GM12878 (cell line): ENCODE data around the gene RNLS. TPM values are rescaled to one million over a fixed set of nuclear protein-coding genes. Genes with fewer than 3 reads are reported as not detected.

ENCODE experiments used
- ATAC-seq: fragments of 200-7000 bp; cut with Tn5 transposase; 3 replicates; pipeline ENCODE4 v1.9.1; 2020; ENCODE audit warnings: mild to moderate bottlenecking, moderate library complexity
- BruUV-seq: library from RNA; stranded (reverse); fragments of 400-500 nt; replicated peaks from 2 replicates; lab custom pipeline; 2021; lab: Mats Ljungman, UMichigan
- CTCF ChIA-PET: fragments of 300-600 bp; sonication (Branson Sonifier 250); formaldehyde crosslinking; extraction: SDS; loops from one replicate; lab custom pipeline; 2021; ENCODE audit warnings: inconsistent platforms; lab: Yijun Ruan, JAX
- POLR2A ChIA-PET: fragments of 350-600 bp; formaldehyde crosslinking; extraction: SDS; loops from one replicate; lab custom pipeline; 2021; ENCODE audit warnings: inconsistent platforms; lab: Charles Lee
- RAD21 ChIA-PET: fragments of 300-600 bp; sonication (Branson Sonifier 250); formaldehyde crosslinking; loops from one replicate; lab custom pipeline; 2023; ENCODE audit warnings: antibody characterized with exemption; ENCODE audit not compliant: unreplicated experiment; lab: Charles Lee
- SMC1A ChIA-PET: fragments of 300-600 bp; sonication (Branson Sonifier 250); formaldehyde crosslinking; loops from one replicate; lab custom pipeline; 2023; ENCODE audit not compliant: unreplicated experiment, uncharacterized antibody; lab: Charles Lee
- DNase-seq: peaks from one replicate; pipeline ENCODE4 v3.0.0-alpha.2; 2011; ENCODE audit warnings: low read depth, low spot score
- FAIRE-seq: peaks from 3 replicates; lab custom pipeline; 2011; peaks lifted over from hg19 to GRCh38; lab: Jason Lieb, UNC
- H2AFZ ChIP-seq: 2 replicates; pipeline ENCODE4 v1.6.0; 2011; ENCODE audit warnings: low read depth, low read length, control low read depth; ENCODE audit not compliant: control insufficient read depth
- H3K27ac ChIP-seq: 2 replicates; pipeline ENCODE4 v1.5.1; 2011; ENCODE audit warnings: control low read depth; ENCODE audit not compliant: control insufficient read depth, insufficient read depth
- H3K27me3 ChIP-seq, 2 experiments: replicated peaks in 1 of 2; 2 replicates each; pipeline versions ENCODE4 v1.6.0 to v1.6.1; 2011; ENCODE audit warnings: low read length in 1 of 2; ENCODE audit not compliant: control insufficient read depth in 2 of 2, insufficient read depth in 2 of 2
- H3K36me3 ChIP-seq, 2 experiments: 2 replicates each; pipeline ENCODE4 v1.5.1; 2011; ENCODE audit warnings: low read length in 1 of 2; ENCODE audit not compliant: control insufficient read depth in 2 of 2, insufficient read depth in 2 of 2
- H3K4me1 ChIP-seq: 2 replicates; pipeline ENCODE4 v1.6.1; 2011; ENCODE audit warnings: mild to moderate bottlenecking, low read length, moderate library complexity, mixed read lengths; ENCODE audit not compliant: control insufficient read depth, insufficient read depth
- H3K4me2 ChIP-seq: 2 replicates; pipeline ENCODE4 v1.6.0; 2011; ENCODE audit warnings: control low read depth; ENCODE audit not compliant: control insufficient read depth, insufficient read depth
- H3K4me3 ChIP-seq: fragments of 200-600 bp; sonication (generic); 2 replicates; pipeline ENCODE4 v1.5.1; 2016
- H3K79me2 ChIP-seq: 2 replicates; pipeline ENCODE4 v1.6.0; 2011; ENCODE audit warnings: low read length; ENCODE audit not compliant: control insufficient read depth, insufficient read depth
- H3K9ac ChIP-seq: 2 replicates; pipeline ENCODE4 v1.8.0; 2011; ENCODE audit warnings: low read length, control low read depth, mixed read lengths; ENCODE audit not compliant: control insufficient read depth, insufficient read depth
- H3K9me3 ChIP-seq: replicated peaks from 3 replicates; pipeline ENCODE4 v1.5.1; 2011; ENCODE audit warnings: mild to moderate bottlenecking, low read length; ENCODE audit not compliant: control insufficient read depth, insufficient read depth
- H4K20me1 ChIP-seq: 2 replicates; pipeline ENCODE4 v1.6.0; 2011; ENCODE audit not compliant: control insufficient read depth, insufficient read depth
- CBX3 ChIP-seq: fragments of 200-600 bp; sonication (generic); IDR thresholded peaks from 2 replicates; pipeline ENCODE4 v1.6.1; 2016; ENCODE audit warnings: low read depth, borderline replicate concordance
- CTCF ChIP-seq, 3 experiments: IDR thresholded peaks in 2 of 3; conservative IDR thresholded peaks in 1 of 3; 2 replicates each; pipeline ENCODE4 v1.5.1; 2011; ENCODE audit warnings: low read depth in 3 of 3, low read length in 3 of 3, mild to moderate bottlenecking in 3 of 3, control low read depth in 2 of 3, moderate library complexity in 2 of 3, inconsistent platforms in 1 of 3, mixed read lengths in 1 of 3; ENCODE audit not compliant: control insufficient read depth in 2 of 3, insufficient read depth in 1 of 3; ENCODE audit errors: extremely low read depth in 1 of 3
- ESRRA ChIP-seq: IDR thresholded peaks from 2 replicates; pipeline ENCODE4 v1.6.1; 2012; ENCODE audit warnings: mild to moderate bottlenecking, low read length, improper control_type of control experiment
- FOXK2 ChIP-seq: fragments of 450-650 bp; IDR thresholded peaks from 2 replicates; pipeline ENCODE4 v1.6.1; 2017; ENCODE audit warnings: mild to moderate bottlenecking, moderate library complexity
- FOXM1 ChIP-seq: IDR thresholded peaks from 2 replicates; pipeline ENCODE4 v1.6.1; 2012; ENCODE audit warnings: low read depth, mild to moderate bottlenecking, inconsistent platforms, low read length, moderate library complexity
- MEF2A ChIP-seq: IDR thresholded peaks from 2 replicates; pipeline ENCODE4 v1.6.1; 2011; ENCODE audit warnings: low read depth, mild to moderate bottlenecking, low read length, moderate library complexity; ENCODE audit not compliant: insufficient read depth
- NFYB ChIP-seq: IDR thresholded peaks from 2 replicates; pipeline ENCODE4 v1.6.1; 2011; ENCODE audit warnings: low read depth, mild to moderate bottlenecking, low read length, improper control_type of control experiment, moderate library complexity; ENCODE audit not compliant: insufficient read depth
- PAX8 ChIP-seq: fragments of 450-650 bp; IDR thresholded peaks from 2 replicates; pipeline ENCODE4 v1.6.1; 2017; ENCODE audit warnings: mild to moderate bottlenecking, moderate library complexity
- POU2F2 ChIP-seq: IDR thresholded peaks from 3 replicates; pipeline ENCODE4 v1.6.1; 2011; ENCODE audit warnings: low read depth, mild to moderate bottlenecking, low read length, borderline replicate concordance
- RAD21 ChIP-seq: IDR thresholded peaks from 2 replicates; pipeline ENCODE4 v1.6.1; 2011; ENCODE audit warnings: mild to moderate bottlenecking, low read depth, low read length, moderate library complexity; ENCODE audit not compliant: insufficient read depth
- RELB ChIP-seq: fragments of 450-650 bp; IDR thresholded peaks from 2 replicates; pipeline ENCODE4 v1.6.1; 2017; ENCODE audit warnings: low read depth, mild to moderate bottlenecking, moderate library complexity
- SMC3 ChIP-seq: IDR thresholded peaks from 2 replicates; pipeline ENCODE4 v1.6.1; 2011; ENCODE audit warnings: low read length, improper control_type of control experiment, borderline replicate concordance
- YBX1 ChIP-seq: fragments of 450-650 bp; IDR thresholded peaks from 2 replicates; pipeline ENCODE4 v1.6.1; 2016; ENCODE audit warnings: antibody characterized with exemption
- ZNF217 ChIP-seq: fragments of 450-650 bp; IDR thresholded peaks from 2 replicates; pipeline ENCODE4 v1.6.1; 2017; ENCODE audit warnings: antibody characterized with exemption, mild to moderate bottlenecking
- ZNF24 ChIP-seq: fragments of 450-650 bp; IDR thresholded peaks from 2 replicates; pipeline ENCODE4 v1.6.1; 2017; ENCODE audit warnings: antibody characterized with exemption, mild to moderate bottlenecking
- WGBS: methylation state at CpG from one replicate; pipeline ENCODE4 v1.1.6; 2016; ENCODE audit warnings: low lambda C conversion rate; ENCODE audit not compliant: insufficient replicate concordance, insufficient coverage; ENCODE audit errors: missing lambda C conversion rate; 5-methylcytosine and 5-hydroxymethylcytosine counted together
- in situ Hi-C: fragments of 300-500 bp; cut with MboI; formaldehyde crosslinking; loops from 9 replicates; pipeline ENCODE4 v1.14.3; 2018; ENCODE audit warnings: mixed read lengths
- intact Hi-C: fragments of 100-400 bp; cut with micrococcal nuclease; formaldehyde crosslinking; loops from one replicate; pipeline ENCODE4 v1.14.2; 2022; ENCODE audit not compliant: unreplicated experiment
- polyA plus RNA-seq, 11 experiments: library from polyadenylated mRNA; depleted of rRNA in 4 of 11; unstranded in 6 of 11; stranded (reverse) in 5 of 11; fragments of >200 nt; fragmentation: Nextera tagmentation in 4 of 11; fragmentation: Illumina TruSeq in 1 of 11; extraction: Ambion mirVana in 4 of 11; extraction: Trizol in 1 of 11; gene quantifications; 1 replicate in 1 of 11; 2 replicates in 10 of 11; pipeline versions ENCODE4 v1.2.1 to v1.2.3, GENCODE V29; 2011 to 2016; ENCODE audit warnings: inconsistent platforms in 2 of 11, missing spikeins in 2 of 11, low read depth in 1 of 11
- total RNA-seq, 4 experiments: library from RNA; depleted of rRNA in 3 of 4; stranded (reverse); fragments of >200 nt in 3 of 4; fragmentation: Illumina TruSeq in 1 of 4; extraction: Trizol in 1 of 4; gene quantifications; 2 replicates each; pipeline versions ENCODE4 v1.2.1 to v1.2.3, GENCODE V29; 2013 to 2021

RNLS gene
- total and polyA plus RNA-seq, 10 of the 15 experiments (the other 5 are each of a cell fraction or from before 2014, with no cell fraction given) = 3.4 to 6.7 (median 4.6) TPM

DNA sequence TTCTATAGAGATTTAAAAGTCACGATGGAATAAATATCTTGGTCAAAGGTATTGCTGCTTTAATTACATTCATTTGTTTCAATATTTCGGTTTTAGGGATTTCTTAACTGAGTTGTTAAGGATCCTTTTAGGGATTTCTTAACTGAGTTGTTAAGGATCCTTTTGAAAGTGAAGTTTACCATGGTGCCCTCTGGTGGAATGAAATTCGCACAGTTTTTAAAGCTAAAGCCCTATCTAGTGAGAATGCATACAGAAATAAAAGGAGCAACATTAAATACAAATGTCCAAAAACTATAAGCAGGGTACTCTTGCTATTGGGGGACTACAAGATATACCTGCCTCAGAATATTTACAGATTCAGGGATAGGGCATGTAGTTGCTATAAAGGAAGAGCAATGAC is 193.7 kb downstream of the RNLS start:
- WGBS = 1% methylated on average over 3 of the region's 3 CpGs
- in situ Hi-C loops = loop anchor here (5.0 kb wide), 1 partner anchor 527 kb away; the partner anchor contains the start of genes KLLN and PTEN
- ChIA-PET SMC1A (interaction anchor here (0.5 to 10.1 kb wide), 68 partner anchors 10 to 732 kb away, joined by 3 to 192 read pairs (median 4); partner anchors contain the start of genes ATAD1, KLLN and PTEN), CTCF (interaction anchor here (0.7 to 5.6 kb wide), 61 partner anchors 9 to 585 kb away, joined by 3 to 98 read pairs (median 5); partner anchors contain the start of genes KLLN and PTEN), RAD21 (interaction anchor here (0.7 to 7.3 kb wide), 38 partner anchors 10 to 571 kb away, joined by 3 to 158 read pairs (median 5); partner anchors contain the start of genes ATAD1, KLLN and PTEN), POLR2A (interaction anchor here (1.0 to 5.3 kb wide), 5 partner anchors 98 to 530 kb away, joined by 3 to 53 read pairs (median 6); partner anchors contain the start of genes KLLN and PTEN)
- H3K27ac ChIP-seq = peak overlapping the region; percentile 99
- no peaks in the 10 kb centered on the region for H3K27me3 ChIP-seq
- no peaks in the 10 kb centered on the region for H3K9me3 ChIP-seq
- FAIRE-seq = no peak
- H3K4me2 ChIP-seq = no peak overlapping the region
- peak; percentile 41 for DNase-seq
- H3K79me2 ChIP-seq = no peaks in the 10 kb centered on the region
- TF ChIP-seq MEF2A (0 out of 2 replicates have a peak, but pooled peaks have one; percentile 22), POU2F2 (no peak), YBX1 (no peak), CBX3 (no peak), ESRRA (no peak), NFYB (no peak), FOXK2 (no peak), RELB (no peak), ZNF24 (no peak), PAX8 (no peak), SMC3 (peak; percentile 68; the same call in 1 of the 2 replicates), ZNF217 (0 out of 2 replicates have a peak, but pooled peaks have one; percentile 41), CTCF (IDR thresholded peaks at IDR 0.05 in 2 of 3, conservative IDR thresholded peaks at IDR 0.05 in 1 of 3; ENCODE audit: control insufficient read depth in 2 of 3, extremely low read depth in 1 of 3, insufficient read depth in 1 of 3, low read depth in 3 of 3, low read length in 3 of 3) (peak; percentile 44 to 71 (median 54); a peak in 5 of 6 replicates), FOXM1 (0 out of 2 replicates have a peak, but pooled peaks have one; percentile 20), RAD21 (peak; percentile 86)
- no peak overlapping the region for H3K4me3 ChIP-seq
- no TSS peak for BruUV-seq
- H2AFZ ChIP-seq = no peak overlapping the region; the same call in 1 of the 2 replicates
- H4K20me1 ChIP-seq = no peaks in the 10 kb centered on the region
- no peak overlapping the region; the same call in 1 of the 2 replicates for H3K9ac ChIP-seq
- no peak for ATAC-seq
- intact Hi-C loops = loop anchor here (1.0 to 5.0 kb wide), 4 partner anchors 97 to 529 kb away; no protein-coding TSS in a partner anchor
- H3K36me3 ChIP-seq = no peaks in the 10 kb centered on the region
- peaks cover 66% of the 10 kb centered on the region for H3K4me1 ChIP-seq
